ENCODE data around the gene ARHGDIB. TPM values are rescaled to one million over a fixed set of nuclear protein-coding genes. Genes with fewer than 3 reads are reported as not detected.

ARHGDIB gene
- total RNA-seq, 1 experiment from 2014 or later, result 4.3 TPM

DNA sequence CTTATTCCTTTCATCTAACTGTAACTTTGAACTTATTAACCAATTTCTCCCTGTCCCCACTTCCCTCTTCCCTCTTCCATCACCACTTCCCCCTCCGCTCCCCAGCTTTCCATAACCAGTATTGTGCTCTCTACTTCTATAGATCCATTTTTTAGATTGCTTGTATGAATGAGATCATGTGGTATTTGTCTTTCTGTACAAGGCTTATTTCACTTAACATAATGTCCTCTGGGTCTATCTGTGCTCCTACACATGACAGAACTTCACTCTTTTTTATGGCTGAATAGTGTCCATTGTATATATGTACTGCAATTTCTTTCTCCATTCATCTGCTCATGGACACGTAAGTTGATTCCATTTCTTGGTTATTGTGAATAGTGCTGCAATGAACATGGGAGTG, 37.5 kb downstream of the ARHGDIB start (continued):
- TF ChIP-seq, protein P1, sequence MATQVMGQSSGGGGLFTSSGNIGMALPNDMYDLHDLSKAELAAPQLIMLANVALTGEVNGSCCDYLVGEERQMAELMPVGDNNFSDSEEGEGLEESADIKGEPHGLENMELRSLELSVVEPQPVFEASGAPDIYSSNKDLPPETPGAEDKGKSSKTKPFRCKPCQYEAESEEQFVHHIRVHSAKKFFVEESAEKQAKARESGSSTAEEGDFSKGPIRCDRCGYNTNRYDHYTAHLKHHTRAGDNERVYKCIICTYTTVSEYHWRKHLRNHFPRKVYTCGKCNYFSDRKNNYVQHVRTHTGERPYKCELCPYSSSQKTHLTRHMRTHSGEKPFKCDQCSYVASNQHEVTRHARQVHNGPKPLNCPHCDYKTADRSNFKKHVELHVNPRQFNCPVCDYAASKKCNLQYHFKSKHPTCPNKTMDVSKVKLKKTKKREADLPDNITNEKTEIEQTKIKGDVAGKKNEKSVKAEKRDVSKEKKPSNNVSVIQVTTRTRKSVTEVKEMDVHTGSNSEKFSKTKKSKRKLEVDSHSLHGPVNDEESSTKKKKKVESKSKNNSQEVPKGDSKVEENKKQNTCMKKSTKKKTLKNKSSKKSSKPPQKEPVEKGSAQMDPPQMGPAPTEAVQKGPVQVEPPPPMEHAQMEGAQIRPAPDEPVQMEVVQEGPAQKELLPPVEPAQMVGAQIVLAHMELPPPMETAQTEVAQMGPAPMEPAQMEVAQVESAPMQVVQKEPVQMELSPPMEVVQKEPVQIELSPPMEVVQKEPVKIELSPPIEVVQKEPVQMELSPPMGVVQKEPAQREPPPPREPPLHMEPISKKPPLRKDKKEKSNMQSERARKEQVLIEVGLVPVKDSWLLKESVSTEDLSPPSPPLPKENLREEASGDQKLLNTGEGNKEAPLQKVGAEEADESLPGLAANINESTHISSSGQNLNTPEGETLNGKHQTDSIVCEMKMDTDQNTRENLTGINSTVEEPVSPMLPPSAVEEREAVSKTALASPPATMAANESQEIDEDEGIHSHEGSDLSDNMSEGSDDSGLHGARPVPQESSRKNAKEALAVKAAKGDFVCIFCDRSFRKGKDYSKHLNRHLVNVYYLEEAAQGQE (IDR thresholded peaks at IDR 0.05; ENCODE audit: low read depth), result no peak
- TF ChIP-seq, protein P2, sequence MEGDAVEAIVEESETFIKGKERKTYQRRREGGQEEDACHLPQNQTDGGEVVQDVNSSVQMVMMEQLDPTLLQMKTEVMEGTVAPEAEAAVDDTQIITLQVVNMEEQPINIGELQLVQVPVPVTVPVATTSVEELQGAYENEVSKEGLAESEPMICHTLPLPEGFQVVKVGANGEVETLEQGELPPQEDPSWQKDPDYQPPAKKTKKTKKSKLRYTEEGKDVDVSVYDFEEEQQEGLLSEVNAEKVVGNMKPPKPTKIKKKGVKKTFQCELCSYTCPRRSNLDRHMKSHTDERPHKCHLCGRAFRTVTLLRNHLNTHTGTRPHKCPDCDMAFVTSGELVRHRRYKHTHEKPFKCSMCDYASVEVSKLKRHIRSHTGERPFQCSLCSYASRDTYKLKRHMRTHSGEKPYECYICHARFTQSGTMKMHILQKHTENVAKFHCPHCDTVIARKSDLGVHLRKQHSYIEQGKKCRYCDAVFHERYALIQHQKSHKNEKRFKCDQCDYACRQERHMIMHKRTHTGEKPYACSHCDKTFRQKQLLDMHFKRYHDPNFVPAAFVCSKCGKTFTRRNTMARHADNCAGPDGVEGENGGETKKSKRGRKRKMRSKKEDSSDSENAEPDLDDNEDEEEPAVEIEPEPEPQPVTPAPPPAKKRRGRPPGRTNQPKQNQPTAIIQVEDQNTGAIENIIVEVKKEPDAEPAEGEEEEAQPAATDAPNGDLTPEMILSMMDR (IDR thresholded peaks at IDR 0.05 in 2 of 3, conservative IDR thresholded peaks at IDR 0.05 in 1 of 3; ENCODE audit: borderline replicate concordance in 1 of 3, insufficient read depth in 1 of 3, low read depth in 2 of 3, low read length in 2 of 3), result no peak
- TF ChIP-seq POLR2AphosphoS5 (IDR thresholded peaks at IDR 0.05; ENCODE audit: low read depth, low read length) (no peak), ZFX (IDR thresholded peaks at IDR 0.05) (no peak)

DNA sequence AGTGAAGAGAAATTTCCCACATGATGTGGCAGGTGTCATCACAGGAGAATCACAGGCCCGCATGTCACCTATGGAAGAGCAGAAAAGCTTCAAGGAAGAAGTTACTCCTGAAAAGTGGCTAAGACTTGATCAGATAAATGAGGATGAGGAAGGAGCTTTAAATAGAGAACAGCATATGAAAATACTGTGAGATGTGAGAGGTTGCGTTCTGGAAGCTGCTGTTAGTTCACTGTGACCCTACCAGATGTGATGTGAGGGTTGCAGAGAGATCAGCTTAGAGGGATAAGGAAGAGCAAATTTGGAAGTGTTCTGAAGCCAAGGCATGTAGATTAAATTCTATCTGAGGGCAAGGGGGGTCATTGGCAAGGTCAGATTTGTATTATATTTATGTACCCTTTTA, 40.2 kb downstream of the ARHGDIB start:
- BruUV-seq (replicated peaks), result no TSS peak
- ChIA-PET CTCF (no interaction called here), RAD21 (ENCODE audit: low non-redundant PET in 1 of 2, low total read pairs in 2 of 2, uncharacterized antibody in 2 of 2, unreplicated experiment in 2 of 2) (no interaction called here), POLR2A (no interaction called here)
- Histone ChIP-seq H2AFZ (ENCODE audit: low read depth, low read length, poor library complexity, severe bottlenecking) (no peak overlapping the region), H3K4me2 (ENCODE audit: low read length) (no peak overlapping the region), H3K36me3 (ENCODE audit: control insufficient read depth in 1 of 2, insufficient read depth in 2 of 2, low read length in 2 of 2) (no peaks in the 10 kb centered on the region), H3K9me3 (ENCODE audit: control insufficient read depth in 1 of 2, insufficient read depth in 1 of 2, low read depth in 1 of 2, low read length in 2 of 2) (no peaks in the 10 kb centered on the region), H3K27ac (ENCODE audit: low read depth, low read length) (no peak overlapping the region), H4K20me1 (ENCODE audit: insufficient read depth) (no peaks in the 10 kb centered on the region), H3K4me3 (replicated peaks in 1 of 2; ENCODE audit: low read depth in 1 of 2, low read length in 2 of 2) (no peak overlapping the region), H3K27me3 (ENCODE audit: insufficient read depth, low read length) (no peaks in the 10 kb centered on the region), H3K4me1 (ENCODE audit: control insufficient read depth in 1 of 2, insufficient read depth in 2 of 2, low read length in 2 of 2) (no peaks in the 10 kb centered on the region), H3K79me2 (ENCODE audit: insufficient read depth, low read length) (no peaks in the 10 kb centered on the region), H3K9ac (ENCODE audit: low read length) (no peak overlapping the region), H3K9me2 (ENCODE audit: insufficient read depth) (no peaks in the 10 kb centered on the region)
- TF ChIP-seq, protein P2 (IDR thresholded peaks at IDR 0.05 in 2 of 3, conservative IDR thresholded peaks at IDR 0.05 in 1 of 3; ENCODE audit: borderline replicate concordance in 1 of 3, insufficient read depth in 1 of 3, low read depth in 2 of 3, low read length in 2 of 3), result no peak
- TF ChIP-seq POLR2A (IDR thresholded peaks at IDR 0.05; ENCODE audit: borderline replicate concordance, extremely low read depth, insufficient read depth, insufficient read length) (no peak), CEBPB (IDR thresholded peaks at IDR 0.05; ENCODE audit: low read depth) (no peak)
- DNase-seq (ENCODE audit: low read depth, low spot score) (no peak), ATAC-seq (no peak)
- intact Hi-C loops (cut with micrococcal nuclease), result no loop called here
